Memory B cell (primary cell): Measurements from ENCODE around the gene ZNF202.
"Not testable (repeated sequence)": the region's sequence is repeated elsewhere in the genome, so short reads cannot be mapped to it uniquely, and the experiment has no call there.

Experiments used
- ATAC-seq: fragments of 150-1000 bp; cut with Tn5 transposase; 2 replicates; pipeline ENCODE4 v1.10.0; 2021; ENCODE audit warnings: low read depth, mild to moderate bottlenecking, moderate library complexity
- DNase-seq, 2 donors: peaks; one replicate each; pipeline ENCODE4 v3.0.0; 2022; ENCODE audit warnings: low spot score in 2 of 2
- H3K27ac Mint-ChIP-seq: one replicate; pipeline ENCODE4 v1.8.0; 2022; ENCODE audit warnings: mild to moderate bottlenecking, moderate library complexity, mixed read lengths
- H3K27me3 Mint-ChIP-seq: one replicate; pipeline ENCODE4 v1.8.0; 2022; ENCODE audit warnings: mixed read lengths
- H3K36me3 Mint-ChIP-seq: one replicate; pipeline ENCODE4 v1.8.0; 2022; ENCODE audit warnings: mild to moderate bottlenecking, mixed read lengths
- H3K4me1 Mint-ChIP-seq: one replicate; pipeline ENCODE4 v1.8.0; 2022; ENCODE audit warnings: mixed read lengths
- H3K4me3 Mint-ChIP-seq: one replicate; pipeline ENCODE4 v1.8.0; 2022; ENCODE audit warnings: mild to moderate bottlenecking, moderate library complexity, mixed read lengths
- H3K9me3 Mint-ChIP-seq: one replicate; pipeline ENCODE4 v1.8.0; 2022; ENCODE audit warnings: mixed read lengths

The ZNF202 gene

DNA sequence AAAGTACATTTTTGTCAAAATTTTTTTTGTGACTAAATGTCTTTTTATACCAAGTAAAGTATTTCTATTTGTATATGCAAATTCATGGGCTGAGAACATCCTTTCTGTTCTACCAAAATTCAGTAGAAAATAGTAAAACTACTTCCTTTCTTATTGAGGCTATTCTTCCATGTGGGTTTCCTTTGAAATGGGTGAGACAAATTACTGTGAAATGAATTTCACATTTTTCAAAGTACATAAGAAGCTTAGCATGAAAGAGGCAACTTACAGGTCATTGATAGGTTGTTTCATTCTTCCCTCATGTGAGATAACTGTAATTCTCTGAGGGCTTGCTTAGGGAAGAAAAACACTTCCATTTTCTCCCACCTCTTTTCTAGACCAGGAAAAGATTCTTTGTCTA, 13.9 kb upstream of the ZNF202 start:
- Mint-ChIP-seq H3K36me3 (no peaks in the 10 kb centered on the region), H3K4me3 (no peak overlapping the region), H3K27me3 (peaks cover 10% of the 10 kb centered on the region), H3K27ac (no peak overlapping the region), H3K9me3 (no peaks in the 10 kb centered on the region), H3K4me1 (no peaks in the 10 kb centered on the region)
- DNase-seq (no peak), ATAC-seq (no peak)

- no peaks in the 10 kb centered on the region for H3K4me1 Mint-ChIP-seq
- DNase-seq (no peak), ATAC-seq (no peak)
- H3K36me3 Mint-ChIP-seq, result no peaks in the 10 kb centered on the region
- H3K27ac Mint-ChIP-seq, result no peak within 1 kb of the TSS
- no peak within 1 kb of the TSS for H3K4me3 Mint-ChIP-seq
- peaks cover 14% of the 10 kb centered on the region for H3K27me3 Mint-ChIP-seq
- H3K9me3 Mint-ChIP-seq, result no peaks in the 10 kb centered on the region
Observed at GRCh38 chr11:123754101-123754568, 12.7 kb upstream of the ZNF202 start, which contains the start of gene OR6X1. TSS of gene OR6X1 (minus strand) at chr11:123754518. CDS start at chr11:123754518, 0 bp downstream.

GRCh38 chr11:123753110-123753509, 11.7 kb upstream of the ZNF202 start:
- DNase-seq, result no peak
- no peak for ATAC-seq
- Mint-ChIP-seq H3K27ac (no peak overlapping the region), H3K4me1 (no peaks in the 10 kb centered on the region), H3K36me3 (no peaks in the 10 kb centered on the region), H3K27me3 (peaks cover 14% of the 10 kb centered on the region), H3K4me3 (no peak overlapping the region), H3K9me3 (no peaks in the 10 kb centered on the region)

GRCh38 chr11:123751781-123752180, 10.3 kb upstream of the ZNF202 start:
- H3K4me3 Mint-ChIP-seq, result no peak overlapping the region
- no peaks in the 10 kb centered on the region for H3K4me1 Mint-ChIP-seq
- no peaks in the 10 kb centered on the region for H3K36me3 Mint-ChIP-seq
- ATAC-seq (no peak), DNase-seq (no peak)
- no peaks in the 10 kb centered on the region for H3K9me3 Mint-ChIP-seq
- no peak overlapping the region for H3K27ac Mint-ChIP-seq
- peaks cover 16% of the 10 kb centered on the region for H3K27me3 Mint-ChIP-seq

DNA sequence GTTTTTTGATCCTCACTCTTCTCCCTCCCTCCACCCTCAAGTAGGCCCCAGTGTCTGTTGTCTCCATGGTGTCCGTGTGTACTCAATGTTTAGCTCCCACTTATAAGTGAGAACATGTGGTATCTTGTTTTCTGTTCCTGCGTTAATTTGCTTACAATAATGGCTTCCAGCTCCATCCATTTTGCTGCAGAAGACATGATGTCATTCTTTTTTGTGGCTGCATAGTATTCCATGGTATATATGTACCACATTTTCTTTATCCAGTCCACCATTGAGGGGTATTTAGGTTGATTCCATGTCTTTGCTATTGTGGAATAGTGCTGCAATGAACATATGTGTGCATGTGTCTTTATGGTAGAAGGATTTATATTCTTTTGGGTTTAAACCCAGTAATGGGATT, 6.9 kb upstream of the ZNF202 start:
- peaks cover 20% of the 10 kb centered on the region for H3K27me3 Mint-ChIP-seq

DNA sequence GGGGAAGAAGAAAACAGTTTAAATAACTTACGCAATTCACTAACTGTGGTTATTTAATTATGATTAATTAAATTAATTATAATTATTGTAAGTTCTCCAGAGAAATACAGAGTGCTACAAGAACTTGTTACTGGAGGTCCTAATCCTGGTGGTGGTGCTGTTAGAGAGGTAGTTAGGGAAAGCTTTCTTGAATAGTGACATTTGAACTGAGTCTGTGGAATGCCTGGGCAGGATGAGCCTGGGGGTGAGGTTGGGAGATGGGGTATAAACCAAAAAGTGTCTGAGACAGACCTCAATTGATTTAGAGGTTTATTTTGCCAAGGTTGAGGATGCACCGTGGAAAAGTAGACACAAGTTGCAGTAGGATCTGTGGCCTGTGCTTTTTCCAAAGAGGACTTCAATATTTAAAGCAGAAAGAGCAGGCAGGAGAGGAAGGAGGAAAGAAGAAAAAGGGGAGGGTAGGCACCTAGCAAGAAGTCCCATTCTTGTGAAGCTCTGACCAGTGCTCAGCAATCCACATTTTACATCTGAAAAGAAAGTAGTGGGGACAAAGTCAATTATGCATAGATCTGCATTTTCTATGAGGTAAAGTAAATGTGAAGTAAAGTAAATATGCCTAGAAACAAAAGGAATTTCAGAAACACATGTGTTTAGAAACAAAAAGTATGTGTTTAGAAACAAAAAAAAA, 4.4 kb upstream of the ZNF202 start:
- ATAC-seq (no peak), DNase-seq (no peak)
- Mint-ChIP-seq H3K4me3 (no peak overlapping the region), H3K9me3 (no peaks in the 10 kb centered on the region), H3K27ac (no peak overlapping the region), H3K27me3 (peaks cover 14% of the 10 kb centered on the region), H3K4me1 (peaks cover 8% of the 10 kb centered on the region), H3K36me3 (no peaks in the 10 kb centered on the region)

More for the DNA sequence above, 6.9 kb upstream of the ZNF202 start:
- not testable (repeated sequence) for H3K4me1 Mint-ChIP-seq, ATAC-seq, DNase-seq, H3K4me3 Mint-ChIP-seq, H3K27ac Mint-ChIP-seq, H3K9me3 Mint-ChIP-seq, H3K36me3 Mint-ChIP-seq

DNA sequence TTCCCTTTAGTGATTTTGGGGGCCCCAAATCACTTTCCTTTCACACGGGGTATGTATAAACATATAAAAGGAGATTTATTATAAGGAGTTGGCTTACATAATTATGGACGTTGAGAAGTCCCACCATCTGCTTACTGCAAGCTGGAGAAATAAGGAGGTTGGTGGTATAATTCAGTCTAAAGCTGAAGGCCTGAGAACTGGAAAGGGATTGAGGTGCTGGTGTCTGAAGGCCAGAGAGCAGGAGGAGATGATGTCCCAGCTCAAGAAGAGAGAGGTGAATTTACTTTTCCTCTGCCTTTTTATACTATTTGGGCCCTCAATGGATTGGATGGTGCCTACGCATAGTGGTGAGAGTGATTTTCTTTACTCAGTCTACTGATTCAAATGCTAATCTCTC, 1.3 kb upstream of the ZNF202 start:
- Mint-ChIP-seq H3K9me3 (no peaks in the 10 kb centered on the region), H3K27me3 (peaks cover 7% of the 10 kb centered on the region), H3K27ac (no peak overlapping the region), H3K4me3 (no peak overlapping the region), H3K4me1 (peaks cover 20% of the 10 kb centered on the region), H3K36me3 (peaks cover 6% of the 10 kb centered on the region)
- DNase-seq (no peak), ATAC-seq (no peak)

DNA sequence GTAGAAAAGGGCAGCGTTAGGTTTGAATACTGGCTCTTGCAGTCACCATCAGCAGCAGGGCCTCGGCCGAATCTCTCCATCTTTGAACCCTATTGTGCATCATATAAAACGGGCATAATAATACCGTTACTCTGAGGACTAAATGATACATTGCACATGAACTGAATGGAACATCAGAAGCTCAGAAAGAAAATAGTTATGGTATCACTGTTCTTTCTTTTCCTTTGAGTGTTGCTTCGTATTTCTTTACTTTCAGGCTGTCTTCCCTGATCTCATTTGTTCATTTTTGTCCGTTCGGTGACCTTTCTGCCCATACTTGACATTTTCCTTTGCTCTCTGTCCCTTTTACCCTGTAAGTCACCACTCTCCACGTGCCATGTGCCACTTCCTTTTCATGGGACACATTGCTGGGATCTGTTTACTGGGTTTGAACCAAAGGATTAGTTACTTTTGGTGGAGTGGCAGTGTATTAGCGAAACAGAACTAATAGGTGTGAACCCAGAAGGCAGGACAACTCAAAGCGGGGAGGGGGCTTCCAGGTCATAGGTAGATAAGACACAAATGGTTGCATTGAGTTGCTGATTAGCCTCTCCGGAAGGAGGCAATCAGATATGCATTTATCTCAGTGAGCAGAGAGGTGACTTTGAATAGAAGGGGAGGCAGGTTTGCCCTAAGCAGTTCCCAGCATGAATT, 717 bp upstream of the ZNF202 start:
- H3K36me3 Mint-ChIP-seq, result peaks cover 10% of the 10 kb centered on the region
- peak overlapping the region; percentile 96 for H3K4me3 Mint-ChIP-seq
- ATAC-seq, result no peak

GRCh38 chr11:123740787-123741158, 687 bp downstream of the ZNF202 start:
- ATAC-seq, result no peak

More for the DNA sequence above, 717 bp upstream of the ZNF202 start:
- Mint-ChIP-seq H3K27ac (peak overlapping the region; percentile 93), H3K4me1 (peaks cover 22% of the 10 kb centered on the region), H3K27me3 (peaks cover 7% of the 10 kb centered on the region), H3K9me3 (no peaks in the 10 kb centered on the region)
- no peak for DNase-seq

DNA sequence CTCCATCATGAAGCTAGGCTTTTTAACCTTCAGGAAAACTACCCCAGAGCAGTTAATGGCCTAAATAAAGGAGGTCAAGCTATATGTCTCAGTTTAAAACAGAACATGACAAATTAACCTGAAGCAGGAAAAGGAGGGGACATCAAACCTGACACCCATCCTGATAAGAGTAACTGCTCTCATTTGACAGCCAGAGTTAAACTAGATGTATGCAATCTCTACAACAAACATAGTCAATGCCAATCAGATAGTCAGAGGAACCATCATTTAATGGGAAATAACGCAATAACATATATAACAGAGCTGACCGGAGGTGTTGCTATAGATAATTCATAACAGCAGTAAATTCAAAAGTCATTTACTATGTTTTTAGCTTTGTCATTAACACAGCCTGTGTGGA, 3.1 kb downstream of the ZNF202 start:
- ATAC-seq (no peak), DNase-seq (no peak)
- no peak overlapping the region for H3K4me3 Mint-ChIP-seq
- H3K27me3 Mint-ChIP-seq, result no peaks in the 10 kb centered on the region
- peaks cover 25% of the 10 kb centered on the region for H3K36me3 Mint-ChIP-seq
- H3K9me3 Mint-ChIP-seq, result no peaks in the 10 kb centered on the region
- peaks cover 27% of the 10 kb centered on the region for H3K4me1 Mint-ChIP-seq
- H3K27ac Mint-ChIP-seq, result no peak overlapping the region

More at GRCh38 chr11:123740787-123741158, 687 bp downstream of the ZNF202 start:
- H3K9me3 Mint-ChIP-seq, result no peaks in the 10 kb centered on the region
- DNase-seq, result no peak
- H3K4me1 Mint-ChIP-seq, result peaks cover 23% of the 10 kb centered on the region
- peaks cover 3% of the 10 kb centered on the region for H3K27me3 Mint-ChIP-seq
- H3K4me3 Mint-ChIP-seq, result peak overlapping the region; percentile 96
- peak overlapping the region; percentile 93 for H3K27ac Mint-ChIP-seq
- H3K36me3 Mint-ChIP-seq, result peaks cover 12% of the 10 kb centered on the region

DNA sequence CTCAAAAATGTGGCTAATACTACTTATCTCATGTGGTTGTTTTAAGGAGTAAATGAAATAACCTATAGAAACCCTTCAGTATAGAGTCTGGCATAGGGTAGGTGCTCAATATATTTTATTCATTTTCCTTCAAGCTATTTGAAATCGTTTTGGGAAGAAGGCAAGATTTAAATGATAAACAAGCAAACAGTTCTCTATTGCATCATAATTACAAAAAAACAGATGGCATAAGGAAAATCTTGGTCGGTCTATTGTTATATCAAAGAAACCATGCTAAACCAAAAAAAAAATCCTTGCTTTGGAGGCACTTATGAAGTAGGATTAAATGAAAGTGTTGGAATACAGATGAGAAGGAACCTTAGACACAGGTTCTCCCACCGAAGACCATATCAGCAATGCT, 4.7 kb downstream of the ZNF202 start:
- Mint-ChIP-seq H3K9me3 (no peaks in the 10 kb centered on the region), H3K36me3 (peaks cover 25% of the 10 kb centered on the region), H3K27me3 (no peaks in the 10 kb centered on the region), H3K4me1 (peaks cover 19% of the 10 kb centered on the region), H3K4me3 (no peak overlapping the region), H3K27ac (no peak overlapping the region)
- no peak for ATAC-seq
- DNase-seq, result no peak

- Mint-ChIP-seq H3K27me3 (no peaks in the 10 kb centered on the region), H3K27ac (no peak overlapping the region), H3K9me3 (peaks cover 11% of the 10 kb centered on the region), H3K4me3 (no peak overlapping the region), H3K36me3 (peaks cover 50% of the 10 kb centered on the region), H3K4me1 (peaks cover 4% of the 10 kb centered on the region)
- DNase-seq (no peak), ATAC-seq (no peak)
Observed at GRCh38 chr11:123729602-123730001, 11.9 kb downstream of the ZNF202 start.

DNA sequence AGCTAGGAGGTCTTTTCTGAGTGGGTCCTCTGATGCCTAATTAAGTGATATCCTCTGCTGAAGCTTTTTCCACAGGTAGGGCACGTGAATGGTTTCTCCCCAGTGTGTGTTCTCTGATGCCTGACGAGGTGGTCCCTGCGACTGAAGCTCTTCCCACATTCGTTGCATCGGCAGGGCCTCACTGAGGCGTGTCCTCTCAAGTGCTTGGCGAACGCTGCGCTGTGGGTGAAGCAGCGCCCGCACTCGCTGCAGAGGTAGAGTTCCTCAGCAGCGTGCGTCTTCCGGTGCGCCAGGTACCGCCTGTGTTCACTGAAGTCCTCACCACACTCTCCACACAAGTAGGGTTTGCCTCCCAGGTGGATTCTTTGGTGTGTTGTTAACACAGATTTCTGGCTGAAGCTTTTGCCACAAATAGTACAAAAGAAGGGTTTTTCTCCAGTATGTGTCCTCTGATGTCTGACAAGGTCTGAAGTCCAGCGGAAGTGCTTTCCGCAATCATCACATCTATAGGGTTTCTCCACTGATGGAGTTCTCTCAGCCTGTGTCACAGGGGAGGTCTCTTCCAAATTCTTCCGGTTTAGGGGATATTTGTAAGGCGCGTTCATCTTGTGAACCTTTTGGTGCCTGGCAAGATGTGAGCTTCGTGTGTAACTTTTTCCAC, 15.3 kb downstream of the ZNF202 start:
- Mint-ChIP-seq H3K4me1 (no peaks in the 10 kb centered on the region), H3K27ac (no peak overlapping the region), H3K27me3 (no peaks in the 10 kb centered on the region), H3K9me3 (peaks cover 13% of the 10 kb centered on the region), H3K4me3 (no peak overlapping the region), H3K36me3 (peaks cover 50% of the 10 kb centered on the region)
- no peak for DNase-seq
- ATAC-seq, result no peak

- H3K27me3 Mint-ChIP-seq, result peaks cover 12% of the 10 kb centered on the region
- no peaks in the 10 kb centered on the region for H3K4me1 Mint-ChIP-seq
Observed at GRCh38 chr11:123719452-123719851, 22.0 kb downstream of the ZNF202 start.

More at GRCh38 chr11:123719452-123719851, 22.0 kb downstream of the ZNF202 start:
- no peak overlapping the region for H3K27ac Mint-ChIP-seq
- no peak overlapping the region for H3K4me3 Mint-ChIP-seq
- H3K9me3 Mint-ChIP-seq, result peaks cover 2% of the 10 kb centered on the region
- DNase-seq, result no peak
- H3K36me3 Mint-ChIP-seq, result peaks cover 6% of the 10 kb centered on the region
- no peak for ATAC-seq
